Measurements from ENCODE around the gene GAGE12F.
"Not testable (repeated sequence)": the region's sequence is repeated elsewhere in the genome, so short reads cannot be mapped to it uniquely, and the experiment has no call there.

Gene GAGE12F, protein sequence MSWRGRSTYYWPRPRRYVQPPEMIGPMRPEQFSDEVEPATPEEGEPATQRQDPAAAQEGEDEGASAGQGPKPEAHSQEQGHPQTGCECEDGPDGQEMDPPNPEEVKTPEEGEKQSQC

GRCh38 chrX:49560542-49560941, at the start of gene GAGE12F:
TSS of gene GAGE12F (plus strand) at chrX:49560842. CDS start at chrX:49561997, 1,155 bp downstream.
- not testable (repeated sequence) for DNase-seq

DNA sequence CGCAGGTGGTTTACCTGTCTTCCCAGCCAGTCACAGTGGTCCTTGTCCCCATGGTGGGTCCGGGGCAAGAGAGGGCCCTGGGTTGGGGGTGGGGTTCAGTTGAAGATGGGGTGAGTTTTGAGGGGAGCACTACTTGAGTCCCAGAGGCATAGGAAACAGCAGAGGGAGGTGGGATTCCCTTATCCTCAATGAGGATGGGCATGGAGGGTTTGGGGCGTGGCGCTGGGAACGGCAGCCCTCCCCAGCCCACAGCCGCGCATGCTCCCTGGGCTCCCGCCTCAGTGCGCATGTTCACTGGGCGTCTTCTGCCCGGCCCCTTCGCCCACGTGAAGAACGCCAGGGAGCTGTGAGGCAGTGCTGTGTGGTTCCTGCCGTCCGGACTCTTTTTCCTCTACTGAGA, 28.8 kb upstream of the GAGE12F start, which contains the start of gene GAGE12C:
TSS of gene GAGE12C (plus strand) at position 301 of the 400 bp plus-strand sequence. CDS start 1,155 bp downstream, outside the sequence.
- not testable (repeated sequence) for DNase-seq

GRCh38 chrX:49541433-49541832, 19.2 kb upstream of the GAGE12F start, which contains the start of gene GAGE12D:
TSS of gene GAGE12D (plus strand) at chrX:49541733. CDS start at chrX:49542888, 1,155 bp downstream.
- DNase-seq = not testable (repeated sequence)

- DNase-seq = not testable (repeated sequence)
Observed at GRCh38 chrX:49550989-49551388, 9.7 kb upstream of the GAGE12F start, which contains the start of gene GAGE12E. TSS of gene GAGE12E (plus strand) at chrX:49551289. CDS start at chrX:49552444, 1,155 bp downstream.

DNA sequence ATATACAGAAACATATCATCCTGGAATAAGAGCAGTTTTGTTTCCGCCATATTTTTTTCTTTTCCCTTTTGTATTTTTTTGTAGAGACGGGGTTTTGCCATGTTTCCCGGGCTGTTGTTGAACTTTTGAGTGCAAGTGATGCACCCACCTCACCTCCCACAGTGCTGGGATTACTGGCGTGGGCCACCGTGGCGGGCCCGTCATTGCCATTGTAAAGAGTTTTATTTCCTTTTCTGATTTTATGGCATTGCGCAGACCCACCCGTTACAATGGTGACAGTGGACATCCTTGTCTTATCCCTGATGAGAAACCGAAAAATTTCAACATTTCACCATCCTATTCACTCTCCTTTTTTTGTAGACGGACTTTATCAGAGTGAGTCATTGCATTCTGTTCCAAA, 8.1 kb downstream of the GAGE12F start:
- DNase-seq = not testable (repeated sequence)

GRCh38 chrX:49569152-49569551, 8.5 kb downstream of the GAGE12F start:
- not testable (repeated sequence) for DNase-seq

DNA sequence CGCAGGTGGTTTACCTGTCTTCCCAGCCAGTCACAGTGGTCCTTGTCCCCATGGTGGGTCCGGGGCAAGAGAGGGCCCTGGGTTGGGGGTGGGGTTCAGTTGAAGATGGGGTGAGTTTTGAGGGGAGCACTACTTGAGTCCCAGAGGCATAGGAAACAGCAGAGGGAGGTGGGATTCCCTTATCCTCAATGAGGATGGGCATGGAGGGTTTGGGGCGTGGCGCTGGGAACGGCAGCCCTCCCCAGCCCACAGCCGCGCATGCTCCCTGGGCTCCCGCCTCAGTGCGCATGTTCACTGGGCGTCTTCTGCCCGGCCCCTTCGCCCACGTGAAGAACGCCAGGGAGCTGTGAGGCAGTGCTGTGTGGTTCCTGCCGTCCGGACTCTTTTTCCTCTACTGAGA, 9.5 kb downstream of the GAGE12F start, which contains the start of gene GAGE12G:
TSS of gene GAGE12G (plus strand) at position 301 of the 400 bp plus-strand sequence. CDS start 1,155 bp downstream, outside the sequence.
- not testable (repeated sequence) for DNase-seq

GRCh38 chrX:49579649-49580048, 19.0 kb downstream of the GAGE12F start, which contains the start of gene GAGE12H:
TSS of gene GAGE12H (plus strand) at chrX:49579949. CDS start at chrX:49581104, 1,155 bp downstream.
- DNase-seq = not testable (repeated sequence)

GRCh38 chrX:49589196-49589595, 28.6 kb downstream of the GAGE12F start, which contains the start of gene GAGE2A:
TSS of gene GAGE2A (plus strand) at chrX:49589496. CDS start at chrX:49590651, 1,155 bp downstream.
- DNase-seq = not testable (repeated sequence)

GRCh38 chrX:49589769-49590478, 29.3 kb downstream of the GAGE12F start:
- DNase-seq = not testable (repeated sequence)

- not testable (repeated sequence) for DNase-seq
Observed at GRCh38 chrX:49590488-49590887, 29.8 kb downstream of the GAGE12F start.

DNA sequence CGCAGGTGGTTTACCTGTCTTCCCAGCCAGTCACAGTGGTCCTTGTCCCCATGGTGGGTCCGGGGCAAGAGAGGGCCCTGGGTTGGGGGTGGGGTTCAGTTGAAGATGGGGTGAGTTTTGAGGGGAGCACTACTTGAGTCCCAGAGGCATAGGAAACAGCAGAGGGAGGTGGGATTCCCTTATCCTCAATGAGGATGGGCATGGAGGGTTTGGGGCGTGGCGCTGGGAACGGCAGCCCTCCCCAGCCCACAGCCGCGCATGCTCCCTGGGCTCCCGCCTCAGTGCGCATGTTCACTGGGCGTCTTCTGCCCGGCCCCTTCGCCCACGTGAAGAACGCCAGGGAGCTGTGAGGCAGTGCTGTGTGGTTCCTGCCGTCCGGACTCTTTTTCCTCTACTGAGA, 38.1 kb downstream of the GAGE12F start, which contains the start of gene GAGE1:
TSS of gene GAGE1 (plus strand) at position 301 of the 400 bp plus-strand sequence. CDS start 1,155 bp downstream, outside the sequence.
- not testable (repeated sequence) for DNase-seq

DNA sequence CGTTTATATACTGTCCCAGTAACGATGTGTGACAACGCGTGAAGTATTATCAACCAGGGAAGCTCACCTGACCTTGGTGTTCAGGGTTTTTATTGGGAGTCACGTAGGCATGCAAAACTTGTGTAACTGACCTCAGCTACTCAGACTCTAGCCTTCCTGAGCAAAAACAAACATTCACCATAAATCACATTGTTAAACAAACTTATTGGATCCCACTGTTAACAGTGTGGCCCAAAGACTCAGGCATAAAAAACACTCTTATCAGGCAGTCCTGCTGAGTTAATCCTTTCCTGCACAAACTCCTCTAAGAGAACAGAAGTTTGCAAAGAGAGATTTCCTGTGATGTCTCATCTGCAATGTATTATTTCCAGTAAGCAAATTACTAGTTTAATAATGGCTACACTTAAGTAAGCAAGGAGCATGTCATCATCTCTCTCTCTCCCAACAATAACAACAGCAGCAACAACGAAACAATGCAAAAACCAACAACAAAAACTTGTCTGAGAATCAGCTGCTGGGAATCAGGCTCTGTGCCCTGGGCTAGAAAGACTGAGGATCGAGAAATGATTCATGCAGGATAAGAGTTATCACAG, 50.2 kb downstream of the GAGE12F start:
- DNase-seq = no peak

All from NCI-H526 (cell line).